Effector memory CD8-positive, alpha-beta T cell (primary cell): ENCODE measurements around the gene ITGB1BP2.
"Not testable (repeated sequence)": the region's sequence is repeated elsewhere in the genome, so short reads cannot be mapped to it uniquely, and the experiment has no call there.

Experiments used
- ATAC-seq: fragments of 150-1000 bp; cut with Tn5 transposase; replicated peaks from 2 replicates; pipeline ENCODE4 v1.10.0; 2021; ENCODE audit warnings: mild to moderate bottlenecking, moderate library complexity
- DNase-seq, 3 experiments: peaks; one replicate each; pipeline ENCODE4 v3.0.0; 2021
- H3K27ac Mint-ChIP-seq, 2 donors: one replicate each; pipeline ENCODE4 v1.8.0; 2022; ENCODE audit warnings: mild to moderate bottlenecking in 2 of 2, mixed read lengths in 2 of 2, moderate library complexity in 2 of 2
- H3K27me3 Mint-ChIP-seq, 2 donors: one replicate each; pipeline ENCODE4 v1.8.0; 2022; ENCODE audit warnings: mixed read lengths in 2 of 2
- H3K36me3 Mint-ChIP-seq: one replicate; pipeline ENCODE4 v1.8.0; 2022; ENCODE audit warnings: mild to moderate bottlenecking, moderate library complexity, mixed read lengths; ENCODE audit not compliant: insufficient read depth
- H3K4me1 Mint-ChIP-seq, 2 donors: one replicate each; pipeline ENCODE4 v1.8.0; 2022; ENCODE audit warnings: low read depth in 2 of 2, mixed read lengths in 2 of 2
- H3K4me3 Mint-ChIP-seq, 2 donors: one replicate each; pipeline ENCODE4 v1.8.0; 2022; ENCODE audit warnings: mild to moderate bottlenecking in 2 of 2, mixed read lengths in 2 of 2, moderate library complexity in 2 of 2
- H3K9me3 Mint-ChIP-seq, 2 donors: one replicate each; pipeline ENCODE4 v1.8.0; 2022; ENCODE audit warnings: mixed read lengths in 2 of 2

The ITGB1BP2 gene

DNA sequence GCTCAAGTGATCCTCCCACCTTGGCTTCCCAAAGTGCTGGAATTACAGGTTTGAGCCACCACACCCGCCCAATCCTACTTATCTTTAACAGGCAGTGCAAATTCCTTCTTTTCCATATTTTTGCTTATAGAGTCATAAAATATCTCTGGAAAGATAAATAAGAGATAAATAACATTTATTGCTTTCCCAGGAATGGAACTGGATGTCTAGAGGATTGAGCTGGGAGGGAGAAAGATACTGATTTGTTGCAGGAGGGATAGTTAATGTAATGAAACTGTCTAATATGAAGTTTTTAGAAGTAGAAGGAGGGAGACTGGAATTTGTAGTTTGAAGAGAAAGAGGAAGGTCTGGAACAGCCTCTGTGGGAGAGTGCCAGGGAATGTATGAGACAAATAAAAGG is 20.2 kb downstream of the ITGB1BP2 start:
- Mint-ChIP-seq H3K36me3 (peaks cover 4% of the 10 kb centered on the region), H3K27me3 (no peaks in the 10 kb centered on the region), H3K4me1 (no peaks in the 10 kb centered on the region), H3K9me3 (no peaks in the 10 kb centered on the region), H3K4me3 (no peak overlapping the region), H3K27ac (peak overlapping the region in 1 of 2 donors; percentile 63)
- DNase-seq, result no peak
- no peak for ATAC-seq

GRCh38 chrX:71324452-71324851 is 22.9 kb downstream of the ITGB1BP2 start:
- H3K4me3 Mint-ChIP-seq, H3K27ac Mint-ChIP-seq, H3K27me3 Mint-ChIP-seq, DNase-seq, H3K4me1 Mint-ChIP-seq, H3K9me3 Mint-ChIP-seq, H3K36me3 Mint-ChIP-seq, ATAC-seq: not testable (repeated sequence)

DNA sequence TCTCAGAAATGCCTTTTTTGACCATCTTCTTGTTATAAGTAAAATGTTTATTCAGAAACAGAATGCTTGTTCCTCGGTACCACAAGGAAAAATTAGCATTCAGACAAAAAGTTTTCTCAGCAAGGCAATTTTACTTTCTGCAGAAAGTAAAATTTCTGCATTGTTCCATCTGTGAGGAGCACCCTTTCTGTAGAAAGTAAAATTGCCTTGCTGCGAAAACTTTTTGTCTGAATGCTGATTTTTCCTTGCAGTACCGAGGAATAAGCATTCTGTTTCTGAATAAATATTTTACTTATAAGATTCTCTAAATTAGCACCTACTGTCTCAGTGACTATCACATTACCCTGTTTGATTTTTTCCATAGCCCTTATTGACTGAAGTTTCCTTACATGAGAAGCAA is 24.8 kb downstream of the ITGB1BP2 start:
- no peaks in the 10 kb centered on the region for H3K27me3 Mint-ChIP-seq
- no peak overlapping the region for H3K4me3 Mint-ChIP-seq
- H3K36me3 Mint-ChIP-seq, result peaks cover 4% of the 10 kb centered on the region
- H3K4me1 Mint-ChIP-seq, result no peaks in the 10 kb centered on the region
- H3K27ac Mint-ChIP-seq, result no peak overlapping the region
- no peaks in the 10 kb centered on the region for H3K9me3 Mint-ChIP-seq
- DNase-seq (no peak), ATAC-seq (no peak)

GRCh38 chrX:71349151-71349665 is 47.7 kb downstream of the ITGB1BP2 start:
- not testable (repeated sequence) for H3K4me3 Mint-ChIP-seq, H3K4me1 Mint-ChIP-seq, H3K36me3 Mint-ChIP-seq, DNase-seq, H3K27me3 Mint-ChIP-seq, H3K9me3 Mint-ChIP-seq, ATAC-seq, H3K27ac Mint-ChIP-seq

DNA sequence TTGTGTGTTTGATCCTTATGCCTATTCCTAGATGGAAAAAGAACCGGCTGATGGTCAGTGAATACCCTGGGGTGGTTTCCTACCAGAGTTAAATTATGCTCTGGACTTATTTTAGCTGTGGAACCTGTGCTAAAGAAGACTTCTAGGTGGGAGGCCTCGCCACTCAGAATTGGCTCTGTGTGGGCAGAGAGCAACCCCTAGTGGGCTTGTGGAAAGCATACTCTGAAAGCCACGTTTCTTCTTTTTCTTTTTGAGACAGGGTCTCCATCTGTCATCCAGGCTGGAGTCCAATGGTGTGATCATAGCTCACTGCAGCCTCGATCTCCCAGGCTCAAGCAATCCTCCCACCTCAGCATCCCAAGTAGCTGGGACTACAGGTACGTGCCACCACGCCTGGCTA is 48.3 kb downstream of the ITGB1BP2 start:
- not testable (repeated sequence) for H3K9me3 Mint-ChIP-seq, H3K27me3 Mint-ChIP-seq

DNA sequence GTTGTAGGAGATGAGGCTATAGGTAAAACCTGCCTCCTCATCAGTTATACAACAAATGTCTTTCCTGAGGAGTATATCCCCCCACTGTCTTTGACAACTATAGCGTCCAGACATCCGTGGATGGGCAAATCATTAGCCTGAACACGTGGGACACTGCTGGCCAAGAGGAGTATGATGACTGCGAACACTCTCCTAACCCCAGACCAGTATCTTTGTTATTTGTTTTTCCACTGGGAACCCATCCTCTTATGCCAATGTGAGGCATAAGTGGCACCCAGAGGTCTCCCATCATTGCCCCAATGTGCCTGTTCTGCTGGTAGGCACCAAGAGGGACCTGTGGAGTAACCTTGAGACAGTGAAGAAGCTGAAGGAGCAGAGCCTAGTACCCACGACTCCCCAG is 50.9 kb downstream of the ITGB1BP2 start:
- not testable (repeated sequence) for H3K36me3 Mint-ChIP-seq, H3K4me1 Mint-ChIP-seq, H3K9me3 Mint-ChIP-seq, H3K27me3 Mint-ChIP-seq, DNase-seq, H3K27ac Mint-ChIP-seq, H3K4me3 Mint-ChIP-seq, ATAC-seq

More for the DNA sequence above, 48.3 kb downstream of the ITGB1BP2 start:
- not testable (repeated sequence) for DNase-seq, H3K4me3 Mint-ChIP-seq, H3K27ac Mint-ChIP-seq, H3K4me1 Mint-ChIP-seq, ATAC-seq, H3K36me3 Mint-ChIP-seq
